ENCODE measurements around the gene TRABD2A. TPM values are rescaled to one million over a fixed set of nuclear protein-coding genes. Genes with fewer than 3 reads are reported as not detected.
A peak's percentile ranks its signal among the peaks of the same experiment; 100 is the strongest.

Gene TRABD2A
- total RNA-seq, 1 donor from 2014 or later: 2.0 TPM

- TF ChIP-seq, protein P1, sequence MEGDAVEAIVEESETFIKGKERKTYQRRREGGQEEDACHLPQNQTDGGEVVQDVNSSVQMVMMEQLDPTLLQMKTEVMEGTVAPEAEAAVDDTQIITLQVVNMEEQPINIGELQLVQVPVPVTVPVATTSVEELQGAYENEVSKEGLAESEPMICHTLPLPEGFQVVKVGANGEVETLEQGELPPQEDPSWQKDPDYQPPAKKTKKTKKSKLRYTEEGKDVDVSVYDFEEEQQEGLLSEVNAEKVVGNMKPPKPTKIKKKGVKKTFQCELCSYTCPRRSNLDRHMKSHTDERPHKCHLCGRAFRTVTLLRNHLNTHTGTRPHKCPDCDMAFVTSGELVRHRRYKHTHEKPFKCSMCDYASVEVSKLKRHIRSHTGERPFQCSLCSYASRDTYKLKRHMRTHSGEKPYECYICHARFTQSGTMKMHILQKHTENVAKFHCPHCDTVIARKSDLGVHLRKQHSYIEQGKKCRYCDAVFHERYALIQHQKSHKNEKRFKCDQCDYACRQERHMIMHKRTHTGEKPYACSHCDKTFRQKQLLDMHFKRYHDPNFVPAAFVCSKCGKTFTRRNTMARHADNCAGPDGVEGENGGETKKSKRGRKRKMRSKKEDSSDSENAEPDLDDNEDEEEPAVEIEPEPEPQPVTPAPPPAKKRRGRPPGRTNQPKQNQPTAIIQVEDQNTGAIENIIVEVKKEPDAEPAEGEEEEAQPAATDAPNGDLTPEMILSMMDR (IDR thresholded peaks at IDR 0.05; ENCODE audit: unreplicated experiment): no peak
- DNase-seq (ENCODE audit: low spot score, unreplicated experiment): no peak
- no peaks in the 10 kb centered on the region for H3K4me1 Mint-ChIP-seq (ENCODE audit: low read depth)
- no peak overlapping the region for H3K4me3 Mint-ChIP-seq (ENCODE audit: low read depth)
- peaks cover 6% of the 10 kb centered on the region for H3K27me3 Mint-ChIP-seq
- no peak overlapping the region for H3K27ac Mint-ChIP-seq
- H3K9me3 Mint-ChIP-seq (ENCODE audit: low read depth): no peaks in the 10 kb centered on the region
- H3K36me3 Mint-ChIP-seq (ENCODE audit: insufficient read depth): no peaks in the 10 kb centered on the region
Observed at GRCh38 chr2:84846741-84847142, 34.1 kb downstream of the TRABD2A start.

GRCh38 chr2:84846041-84846663 is 34.7 kb downstream of the TRABD2A start:
- no peak for DNase-seq (ENCODE audit: low spot score, unreplicated experiment)
- Mint-ChIP-seq H3K4me1 (ENCODE audit: low read depth) (no peaks in the 10 kb centered on the region), H3K36me3 (ENCODE audit: insufficient read depth) (no peaks in the 10 kb centered on the region), H3K27ac (no peak overlapping the region), H3K9me3 (ENCODE audit: low read depth) (no peaks in the 10 kb centered on the region), H3K27me3 (peaks cover 6% of the 10 kb centered on the region), H3K4me3 (ENCODE audit: low read depth) (no peak overlapping the region)
- TF ChIP-seq, protein P1 (IDR thresholded peaks at IDR 0.05; ENCODE audit: unreplicated experiment): no peak

- Mint-ChIP-seq H3K4me1 (ENCODE audit: low read depth) (peaks cover 2% of the 10 kb centered on the region), H3K9me3 (ENCODE audit: low read depth) (no peaks in the 10 kb centered on the region), H3K27ac (no peak overlapping the region), H3K4me3 (ENCODE audit: low read depth) (no peak overlapping the region), H3K36me3 (ENCODE audit: insufficient read depth) (no peaks in the 10 kb centered on the region), H3K27me3 (peaks cover 3% of the 10 kb centered on the region)
- TF ChIP-seq, protein P1 (IDR thresholded peaks at IDR 0.05; ENCODE audit: unreplicated experiment): no peak
- DNase-seq (ENCODE audit: low spot score, unreplicated experiment): no peak
Observed at GRCh38 chr2:84844141-84844540, 36.7 kb downstream of the TRABD2A start.

- peaks cover under 1% of the 10 kb centered on the region for H3K36me3 Mint-ChIP-seq (ENCODE audit: insufficient read depth)
- H3K4me3 Mint-ChIP-seq (ENCODE audit: low read depth): no peak overlapping the region
- H3K27me3 Mint-ChIP-seq: peaks cover 3% of the 10 kb centered on the region
- H3K4me1 Mint-ChIP-seq (ENCODE audit: low read depth): peaks cover 2% of the 10 kb centered on the region
- TF ChIP-seq, protein P1 (IDR thresholded peaks at IDR 0.05; ENCODE audit: unreplicated experiment): no peak
- H3K27ac Mint-ChIP-seq: no peak overlapping the region
- peaks cover 1% of the 10 kb centered on the region for H3K9me3 Mint-ChIP-seq (ENCODE audit: low read depth)
- no peak for DNase-seq (ENCODE audit: low spot score, unreplicated experiment)
Observed at GRCh38 chr2:84841577-84841976, 39.3 kb downstream of the TRABD2A start.

DNA sequence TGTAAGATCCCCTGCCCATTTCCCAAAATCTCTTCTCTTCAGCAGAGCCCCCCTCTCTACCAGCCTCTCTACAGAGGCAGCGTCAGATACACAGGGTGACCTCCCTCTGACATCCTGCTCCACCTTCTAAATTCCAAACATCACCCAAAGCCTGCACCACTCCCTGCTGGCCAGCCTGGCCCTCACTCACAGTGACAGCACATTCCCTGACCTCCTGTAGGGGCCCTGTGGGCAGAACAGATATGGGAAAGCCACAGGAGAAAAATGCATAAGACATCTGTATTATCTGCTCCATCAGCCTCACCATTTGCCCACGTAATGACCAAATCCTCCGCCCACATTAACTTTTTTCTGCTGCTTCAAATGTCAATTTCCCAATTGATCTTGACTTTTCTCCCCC is 40.6 kb downstream of the TRABD2A start:
- peaks cover 3% of the 10 kb centered on the region for H3K27me3 Mint-ChIP-seq
- TF ChIP-seq, protein P1 (IDR thresholded peaks at IDR 0.05; ENCODE audit: unreplicated experiment): peak; percentile 7
- no peak overlapping the region for H3K4me3 Mint-ChIP-seq (ENCODE audit: low read depth)
- H3K9me3 Mint-ChIP-seq (ENCODE audit: low read depth): peaks cover 11% of the 10 kb centered on the region
- H3K36me3 Mint-ChIP-seq (ENCODE audit: insufficient read depth): peaks cover 2% of the 10 kb centered on the region
- DNase-seq (ENCODE audit: low spot score, unreplicated experiment): no peak
- H3K4me1 Mint-ChIP-seq (ENCODE audit: low read depth): peaks cover 2% of the 10 kb centered on the region
- no peak overlapping the region for H3K27ac Mint-ChIP-seq

Data from progenitor cell of endocrine pancreas (in vitro differentiated cells).